Small intestine (tissue), 7 donors: ENCODE measurements around the gene FOXJ3. TPM values are rescaled to one million over a fixed set of nuclear protein-coding genes. Genes with fewer than 3 reads are reported as not detected.

Experiments used
- DNase-seq, 2 donors: peaks; one replicate each; pipeline versions ENCODE4 v3.0.0 to v3.0.0-alpha.2; 2013
- FAIRE-seq: peaks from 2 replicates; lab custom pipeline; 2012; peaks lifted over from hg19 to GRCh38; lab: Jason Lieb, UNC
- H3K27ac ChIP-seq, 3 donors: one replicate each; pipeline ENCODE4 v1.5.1; 2013; ENCODE audit warnings: low read length in 2 of 3, mild to moderate bottlenecking in 2 of 3, control low read depth in 1 of 3, inconsistent platforms in 1 of 3, low read depth in 1 of 3, moderate library complexity in 1 of 3
- H3K27me3 ChIP-seq, 3 donors: one replicate each; pipeline ENCODE4 v1.6.1; 2013; ENCODE audit warnings: low read length in 3 of 3, inconsistent platforms in 1 of 3; ENCODE audit not compliant: control insufficient read depth in 3 of 3, insufficient read depth in 3 of 3
- H3K36me3 ChIP-seq, 3 donors: one replicate each; pipeline ENCODE4 v1.6.1; 2013; ENCODE audit warnings: low read length in 3 of 3, inconsistent platforms in 1 of 3, low read depth in 1 of 3, mild to moderate bottlenecking in 1 of 3, moderate library complexity in 1 of 3; ENCODE audit not compliant: control insufficient read depth in 3 of 3, insufficient read depth in 2 of 3
- H3K4me1 ChIP-seq, 3 donors: one replicate each; pipeline ENCODE4 v1.6.1; 2013; ENCODE audit warnings: low read length in 2 of 3, inconsistent platforms in 1 of 3, low read depth in 1 of 3, mild to moderate bottlenecking in 1 of 3, moderate library complexity in 1 of 3; ENCODE audit not compliant: control insufficient read depth in 3 of 3, insufficient read depth in 2 of 3
- H3K4me3 ChIP-seq, 3 donors: one replicate each; pipeline ENCODE4 v1.5.1; 2013; ENCODE audit warnings: low read length in 3 of 3, control low read depth in 1 of 3, inconsistent platforms in 1 of 3, low read depth in 1 of 3, mild to moderate bottlenecking in 1 of 3, moderate library complexity in 1 of 3
- H3K9me3 ChIP-seq, 2 donors: one replicate each; pipeline ENCODE4 v1.6.1; 2013; ENCODE audit warnings: low read depth in 1 of 2, low read length in 1 of 2; ENCODE audit not compliant: control insufficient read depth in 2 of 2, insufficient read depth in 1 of 2
- WGBS, 3 donors: extraction: QIAGEN DNeasy Blood & Tissue Kit; methylation state at CpG; one replicate each; pipeline ENCODE4 v1.1.7; 2013; 5-methylcytosine and 5-hydroxymethylcytosine counted together
- polyA plus RNA-seq, 4 donors: library from polyadenylated mRNA; stranded (reverse) in 3 of 4; unstranded in 1 of 4; fragments of 200-250 nt in 3 of 4; fragments of 120-200 nt in 1 of 4; gene quantifications; one replicate each; pipeline versions ENCODE4 v1.2.1 to v1.2.3, GENCODE V29; 2013
- donor health status: healthy with polysubstance abuse.
- donor health status: control.
- donor health status: control.
- donor health status: Bipolar disorder and iron deficiency.
- donor health status: healthy.

The FOXJ3 gene
- polyA plus RNA-seq, 4 donors, result 13.9 to 38.3 (median 15.1) TPM

DNA sequence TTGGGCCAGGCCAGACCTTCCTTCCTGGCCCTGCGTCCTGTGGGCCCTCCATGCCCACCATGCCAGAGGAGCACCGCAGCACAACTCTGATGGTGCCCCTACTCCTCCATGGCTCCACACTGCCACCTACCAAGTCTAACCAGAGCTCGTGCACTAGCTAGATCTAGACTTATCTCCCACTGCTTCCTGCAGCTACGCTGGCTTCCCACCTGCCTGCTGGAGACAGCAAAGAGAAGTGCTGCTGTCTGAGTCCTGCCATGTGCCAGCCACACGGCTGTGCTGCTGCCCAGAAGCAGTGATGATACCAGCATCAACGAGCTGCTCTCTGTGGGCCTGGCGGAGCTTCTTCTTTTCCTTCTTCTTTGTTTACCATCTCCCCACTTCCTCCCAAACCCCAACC lies 177.4 kb downstream of the FOXJ3 start:
- Histone ChIP-seq H3K27me3 (no peaks in the 10 kb centered on the region), H3K4me1 (peaks cover 0 to 23% (median 5%) of the 10 kb centered on the region in 3 donors), H3K27ac (no peak overlapping the region), H3K4me3 (no peak overlapping the region), H3K9me3 (no peaks in the 10 kb centered on the region), H3K36me3 (no peaks in the 10 kb centered on the region)
- FAIRE-seq (no peak), DNase-seq (no peak)
- WGBS, 3 donors, result 48 to 56% (median 55%) methylated on average over 7 of the region's 7 CpGs

GRCh38 chr1:42155362-42155761 lies 179.7 kb downstream of the FOXJ3 start:
- no peak for FAIRE-seq
- Histone ChIP-seq H3K4me1 (peaks cover 0 to 18% (median 7%) of the 10 kb centered on the region in 3 donors), H3K27ac (no peak overlapping the region), H3K36me3 (no peaks in the 10 kb centered on the region), H3K4me3 (no peak overlapping the region), H3K9me3 (no peaks in the 10 kb centered on the region), H3K27me3 (no peaks in the 10 kb centered on the region)
- no peak for DNase-seq
- WGBS, 3 donors, result 90 to 93% (median 92%) methylated on average over 12 of the region's 12 CpGs

- Histone ChIP-seq H3K27ac (no peak overlapping the region), H3K4me1 (peaks cover 0 to 18% (median 7%) of the 10 kb centered on the region in 3 donors), H3K36me3 (no peaks in the 10 kb centered on the region), H3K9me3 (no peaks in the 10 kb centered on the region), H3K4me3 (no peak overlapping the region), H3K27me3 (no peaks in the 10 kb centered on the region)
- no peak for FAIRE-seq
- 89 to 90% (median 89%) methylated on average over 13 of the region's 13 CpGs for WGBS, 3 donors
- DNase-seq, result no peak
Observed at GRCh38 chr1:42154685-42155084, 180.3 kb downstream of the FOXJ3 start.

GRCh38 chr1:42153624-42154023 lies 181.4 kb downstream of the FOXJ3 start:
- Histone ChIP-seq H3K9me3 (no peaks in the 10 kb centered on the region), H3K4me3 (peak overlapping the region in 1 of 3 donors; percentile 37), H3K36me3 (no peaks in the 10 kb centered on the region), H3K27ac (peak overlapping the region in 1 of 3 donors; percentile 45), H3K27me3 (no peaks in the 10 kb centered on the region), H3K4me1 (peaks cover 0 to 18% (median 7%) of the 10 kb centered on the region in 3 donors)
- 56 to 70% (median 69%) methylated on average over 6 of the region's 6 CpGs for WGBS, 3 donors
- FAIRE-seq, result no peak
- DNase-seq, result peak in 1 of 2 donors; percentile 61

GRCh38 chr1:42152907-42153600 lies 182.0 kb downstream of the FOXJ3 start, which contains the start of gene GUCA2B:
Gene GUCA2B (plus strand): TSS chr1:42153410. CDS start chr1:42153451, 41 bp downstream.
- Histone ChIP-seq H3K4me3 (peak within 1 kb of the TSS in 1 of 3 donors; percentile 37), H3K27ac (peak within 1 kb of the TSS in 1 of 3 donors; percentile 89), H3K27me3 (peaks cover 0 to under 1% (median 0%) of the 10 kb centered on the region in 3 donors), H3K9me3 (no peaks in the 10 kb centered on the region), H3K36me3 (no peaks in the 10 kb centered on the region), H3K4me1 (peaks cover 0 to 18% (median 7%) of the 10 kb centered on the region in 3 donors)
- DNase-seq (peak; percentile 50 to 64), FAIRE-seq (no peak)
- WGBS, 3 donors, result 67 to 78% (median 70%) methylated on average over 12 of the region's 12 CpGs

- peak; percentile 42 to 91 for DNase-seq
- Histone ChIP-seq H3K27me3 (peaks cover 0 to 6% (median 0%) of the 10 kb centered on the region in 3 donors), H3K4me3 (no peak overlapping the region), H3K27ac (peak overlapping the region in 1 of 3 donors; percentile 89), H3K9me3 (no peaks in the 10 kb centered on the region), H3K4me1 (peaks cover 0 to 18% (median 7%) of the 10 kb centered on the region in 3 donors), H3K36me3 (no peaks in the 10 kb centered on the region)
- 5 to 54% (median 23%) methylated on average over 3 of the region's 3 CpGs for WGBS, 3 donors
- no peak for FAIRE-seq
Observed at GRCh38 chr1:42152119-42152518, 182.9 kb downstream of the FOXJ3 start.

- Histone ChIP-seq H3K36me3 (no peaks in the 10 kb centered on the region), H3K9me3 (no peaks in the 10 kb centered on the region), H3K4me1 (peaks cover 0 to 18% (median 7%) of the 10 kb centered on the region in 3 donors), H3K27me3 (peaks cover 0 to 17% (median 3%) of the 10 kb centered on the region in 3 donors), H3K27ac (no peak overlapping the region), H3K4me3 (no peak overlapping the region)
- DNase-seq (no peak), FAIRE-seq (no peak)
- WGBS, 3 donors, result 84 to 89% (median 88%) methylated on average over 5 of the region's 5 CpGs
Observed at GRCh38 chr1:42150651-42151050, 184.4 kb downstream of the FOXJ3 start.

DNA sequence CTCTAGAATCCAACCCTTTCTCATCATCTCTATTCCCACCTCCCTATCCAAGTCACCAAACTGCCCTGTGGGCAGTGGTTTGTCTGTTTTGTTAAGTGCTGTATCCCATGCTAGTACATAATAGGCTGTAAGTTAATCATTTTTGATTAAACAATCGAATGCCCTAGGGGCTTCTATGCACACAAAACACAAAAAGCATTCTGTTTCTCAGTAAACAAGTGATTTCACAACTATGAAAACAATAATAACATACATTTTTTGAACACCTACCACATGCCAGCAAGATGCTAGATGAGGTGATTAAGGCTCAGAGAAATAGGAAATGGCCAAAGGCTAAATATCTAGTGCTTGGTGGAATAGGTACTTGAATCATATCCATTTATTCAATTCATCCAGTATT lies 186.9 kb downstream of the FOXJ3 start:
- no peak for DNase-seq
- no peak for FAIRE-seq

More for the DNA sequence above, 186.9 kb downstream of the FOXJ3 start:
- Histone ChIP-seq H3K9me3 (no peaks in the 10 kb centered on the region), H3K36me3 (no peaks in the 10 kb centered on the region), H3K4me1 (peaks cover 0 to 10% (median 7%) of the 10 kb centered on the region in 3 donors), H3K27ac (no peak overlapping the region), H3K4me3 (no peak overlapping the region), H3K27me3 (peaks cover 0 to 32% (median 6%) of the 10 kb centered on the region in 3 donors)
- 67 to 73% (median 68%) methylated on average over 1 of the region's 1 CpG for WGBS, 3 donors
